Hepatocyte (in vitro differentiated cells): ENCODE results near the gene HCST. TPM values are rescaled to one million over a fixed set of nuclear protein-coding genes. Genes with fewer than 3 reads are reported as not detected.

ENCODE experiments used
- DNase-seq: peaks from one replicate; pipeline ENCODE4 v3.0.0-alpha.2; 2016; ENCODE audit warnings: low spot score
- H2AFZ ChIP-seq: fragments of 200-600 bp; sonication (generic); 2 replicates; pipeline ENCODE4 v1.6.0; 2016; ENCODE audit warnings: antibody characterized with exemption, mild to moderate bottlenecking
- H3K27ac ChIP-seq: fragments of 200-600 bp; sonication (generic); 2 replicates; pipeline ENCODE4 v1.5.1; 2016; ENCODE audit warnings: mild to moderate bottlenecking
- H3K27me3 ChIP-seq: fragments of 200-600 bp; sonication (generic); 2 replicates; pipeline ENCODE4 v1.6.1; 2016
- H3K36me3 ChIP-seq: fragments of 200-600 bp; sonication (generic); replicated peaks from 2 replicates; pipeline ENCODE4 v1.5.1; 2016; ENCODE audit warnings: low read depth; ENCODE audit not compliant: insufficient read depth
- H3K4me1 ChIP-seq: fragments of 200-600 bp; sonication (generic); 2 replicates; pipeline ENCODE4 v1.5.1; 2016; ENCODE audit warnings: mild to moderate bottlenecking, moderate library complexity; ENCODE audit not compliant: insufficient read depth
- H3K4me2 ChIP-seq: fragments of 200-600 bp; sonication (generic); 2 replicates; pipeline ENCODE4 v1.6.0; 2016
- H3K4me3 ChIP-seq: fragments of 200-600 bp; sonication (generic); 2 replicates; pipeline ENCODE4 v1.5.1; 2016; ENCODE audit warnings: mild to moderate bottlenecking
- H3K79me2 ChIP-seq: fragments of 200-600 bp; sonication (generic); 2 replicates; pipeline ENCODE4 v1.6.0; 2017; ENCODE audit warnings: mild to moderate bottlenecking
- H3K9me2 ChIP-seq: fragments of 200-600 bp; sonication (generic); replicated peaks from 2 replicates; pipeline ENCODE4 v1.6.0; 2017; ENCODE audit warnings: mild to moderate bottlenecking; ENCODE audit not compliant: insufficient read depth
- H3K9me3 ChIP-seq: fragments of 200-600 bp; sonication (generic); 2 replicates; pipeline ENCODE4 v1.5.1; 2016; ENCODE audit warnings: low read depth, mild to moderate bottlenecking
- H4K20me1 ChIP-seq: fragments of 200-600 bp; sonication (generic); 2 replicates; pipeline ENCODE4 v1.6.0; 2016; ENCODE audit warnings: mild to moderate bottlenecking; ENCODE audit not compliant: insufficient read depth, poor library complexity, severe bottlenecking
- EZH2 ChIP-seq: fragments of 200-600 bp; sonication (generic); IDR thresholded peaks from 2 replicates; pipeline ENCODE4 v1.6.1; 2016; ENCODE audit warnings: antibody characterized with exemption, mild to moderate bottlenecking, borderline replicate concordance
- EZH2phosphoT487 ChIP-seq: fragments of 200-600 bp; sonication (generic); IDR thresholded peaks from one replicate; pipeline ENCODE4 v1.6.1; 2018; ENCODE audit warnings: antibody characterized with exemption, mild to moderate bottlenecking, low read depth, moderate library complexity; ENCODE audit not compliant: unreplicated experiment, severe bottlenecking
- WGBS: methylation state at CpG from one replicate; pipeline ENCODE4 v1.1.6; 2016; ENCODE audit warnings: low lambda C conversion rate; ENCODE audit errors: missing lambda C conversion rate; 5-methylcytosine and 5-hydroxymethylcytosine counted together
- polyA plus RNA-seq: library from polyadenylated mRNA; unstranded; fragments of >200 nt; fragmentation: Nextera tagmentation; extraction: Ambion mirVana; gene quantifications from 2 replicates; pipeline ENCODE4 v1.2.1, GENCODE V29; 2016
- total RNA-seq: library from RNA; depleted of rRNA; stranded (reverse); fragments of >200 nt; gene quantifications from 2 replicates; pipeline ENCODE4 v1.2.3, GENCODE V29; 2014
- TF ChIP-seq, protein P1 (sequence below): fragments of 200-600 bp; sonication (generic); IDR thresholded peaks from 2 replicates; pipeline ENCODE4 v1.5.1; 2016; ENCODE audit warnings: antibody characterized with exemption, mild to moderate bottlenecking; ENCODE audit not compliant: poor library complexity

HCST gene
- total and polyA plus RNA-seq, 2 experiments from 2014 or later: 0.97 to 4.8 TPM

- H3K4me3 ChIP-seq: no peak overlapping the region
- H3K36me3 ChIP-seq: no peaks in the 10 kb centered on the region
- H3K4me2 ChIP-seq: peak overlapping the region; percentile 74
- H3K9me2 ChIP-seq: no peaks in the 10 kb centered on the region
- no peak overlapping the region for H3K27ac ChIP-seq
- DNase-seq: peak; percentile 71
- 7% methylated on average over 54 of the region's 55 CpGs for WGBS
- no peaks in the 10 kb centered on the region for H4K20me1 ChIP-seq
- peaks cover 61% of the 10 kb centered on the region for H3K27me3 ChIP-seq
- peaks cover 3% of the 10 kb centered on the region for H3K4me1 ChIP-seq
- no peak overlapping the region for H2AFZ ChIP-seq
- TF ChIP-seq, protein P1, sequence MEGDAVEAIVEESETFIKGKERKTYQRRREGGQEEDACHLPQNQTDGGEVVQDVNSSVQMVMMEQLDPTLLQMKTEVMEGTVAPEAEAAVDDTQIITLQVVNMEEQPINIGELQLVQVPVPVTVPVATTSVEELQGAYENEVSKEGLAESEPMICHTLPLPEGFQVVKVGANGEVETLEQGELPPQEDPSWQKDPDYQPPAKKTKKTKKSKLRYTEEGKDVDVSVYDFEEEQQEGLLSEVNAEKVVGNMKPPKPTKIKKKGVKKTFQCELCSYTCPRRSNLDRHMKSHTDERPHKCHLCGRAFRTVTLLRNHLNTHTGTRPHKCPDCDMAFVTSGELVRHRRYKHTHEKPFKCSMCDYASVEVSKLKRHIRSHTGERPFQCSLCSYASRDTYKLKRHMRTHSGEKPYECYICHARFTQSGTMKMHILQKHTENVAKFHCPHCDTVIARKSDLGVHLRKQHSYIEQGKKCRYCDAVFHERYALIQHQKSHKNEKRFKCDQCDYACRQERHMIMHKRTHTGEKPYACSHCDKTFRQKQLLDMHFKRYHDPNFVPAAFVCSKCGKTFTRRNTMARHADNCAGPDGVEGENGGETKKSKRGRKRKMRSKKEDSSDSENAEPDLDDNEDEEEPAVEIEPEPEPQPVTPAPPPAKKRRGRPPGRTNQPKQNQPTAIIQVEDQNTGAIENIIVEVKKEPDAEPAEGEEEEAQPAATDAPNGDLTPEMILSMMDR: no peak
- TF ChIP-seq EZH2: peak; percentile 93
- no peaks in the 10 kb centered on the region for H3K9me3 ChIP-seq
- H3K79me2 ChIP-seq: no peaks in the 10 kb centered on the region
Measured at GRCh38 chr19:35860818-35861639, 41.3 kb upstream of the HCST start.

DNA sequence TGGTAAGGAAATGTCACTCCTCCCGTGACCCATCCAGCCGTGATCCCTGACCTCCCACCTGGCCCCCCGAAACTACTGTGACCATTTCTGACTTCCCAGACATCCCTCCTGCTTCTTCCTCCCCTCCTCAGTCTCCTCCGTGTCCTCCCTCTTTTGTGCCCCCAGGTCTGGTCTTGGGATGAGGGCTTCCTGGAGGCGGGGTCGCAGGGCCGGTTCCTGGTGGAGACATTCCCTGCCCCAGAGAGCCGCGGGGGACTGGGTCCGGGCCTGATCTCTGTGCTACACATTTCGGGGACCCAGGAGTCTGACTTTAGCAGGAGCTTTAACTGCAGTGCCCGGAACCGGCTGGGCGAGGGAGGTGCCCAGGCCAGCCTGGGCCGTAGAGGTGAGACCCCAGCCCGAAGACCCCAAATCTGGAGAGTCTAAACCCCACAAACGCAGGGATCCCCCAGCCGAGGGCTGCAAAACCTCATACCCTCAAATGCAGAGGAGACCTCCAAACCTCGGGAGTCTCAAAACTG is 40.6 kb upstream of the HCST start:
- no peak overlapping the region for H2AFZ ChIP-seq
- H3K27ac ChIP-seq: no peak overlapping the region
- no peaks in the 10 kb centered on the region for H3K79me2 ChIP-seq
- H3K9me3 ChIP-seq: no peaks in the 10 kb centered on the region
- no peaks in the 10 kb centered on the region for H3K4me1 ChIP-seq
- H3K4me2 ChIP-seq: no peak overlapping the region
- TF ChIP-seq, protein P1: no peak
- no peak for TF ChIP-seq EZH2
- TF ChIP-seq EZH2phosphoT487: no peak
- no peaks in the 10 kb centered on the region for H3K9me2 ChIP-seq
- no peak overlapping the region for H3K4me3 ChIP-seq
- H4K20me1 ChIP-seq: no peaks in the 10 kb centered on the region
- no peaks in the 10 kb centered on the region for H3K36me3 ChIP-seq
- peaks cover 55% of the 10 kb centered on the region for H3K27me3 ChIP-seq
- 56% methylated on average over 19 of the region's 19 CpGs for WGBS
- DNase-seq: no peak

- DNase-seq: no peak
- Histone ChIP-seq H3K79me2 (no peaks in the 10 kb centered on the region), H2AFZ (no peak overlapping the region), H3K4me3 (no peak overlapping the region), H3K4me2 (no peak overlapping the region), H3K4me1 (no peaks in the 10 kb centered on the region), H3K36me3 (no peaks in the 10 kb centered on the region), H3K27me3 (peaks cover 47% of the 10 kb centered on the region), H4K20me1 (no peaks in the 10 kb centered on the region), H3K9me3 (no peaks in the 10 kb centered on the region), H3K9me2 (no peaks in the 10 kb centered on the region), H3K27ac (no peak overlapping the region)
- 94% methylated on average over 13 of the region's 14 CpGs for WGBS
- TF ChIP-seq EZH2phosphoT487 (no peak), EZH2 (no peak)
- TF ChIP-seq, protein P1: no peak
Measured at GRCh38 chr19:35862528-35862927, 39.8 kb upstream of the HCST start.
